Retinal pigment epithelial cell (primary cell): Measurements from ENCODE around the gene PTN.

ENCODE experiments used
- DNase-seq: peaks from one replicate; pipeline ENCODE4 v3.0.0-alpha.2; 2010; ENCODE audit warnings: low read depth
- H3K4me3 ChIP-seq: 2 replicates; pipeline ENCODE4 v1.5.1; 2011; ENCODE audit warnings: mild to moderate bottlenecking, low read length, control low read depth, moderate library complexity
- CTCF ChIP-seq: conservative IDR thresholded peaks from 2 replicates; pipeline ENCODE4 v1.5.1; 2011; ENCODE audit warnings: low read depth, low read length, control low read depth, inconsistent platforms

The PTN gene

GRCh38 chr7:137342828-137343261, 688 bp downstream of the PTN start:
- H3K4me3 ChIP-seq, result peak overlapping the region; percentile 48
- no peak for DNase-seq
- no peak for TF ChIP-seq CTCF

- no peak overlapping the region for H3K4me3 ChIP-seq
- TF ChIP-seq CTCF, result no peak
- DNase-seq, result no peak
These were observed 1.3 kb downstream of the PTN start for GRCh38 chr7:137342265-137342664.

GRCh38 chr7:137337902-137338301, 5.6 kb downstream of the PTN start:
- no peak for DNase-seq
- no peak overlapping the region for H3K4me3 ChIP-seq
- TF ChIP-seq CTCF, result peak; percentile 33

- DNase-seq, result no peak
- H3K4me3 ChIP-seq, result no peak overlapping the region
- no peak for TF ChIP-seq CTCF
These were observed 7.7 kb downstream of the PTN start for GRCh38 chr7:137335814-137336213.

- no peak overlapping the region for H3K4me3 ChIP-seq
- no peak for TF ChIP-seq CTCF
- DNase-seq, result no peak
These were observed 12.2 kb downstream of the PTN start for GRCh38 chr7:137331378-137331777.

GRCh38 chr7:137329411-137329810, 14.1 kb downstream of the PTN start:
- DNase-seq, result no peak
- TF ChIP-seq CTCF, result no peak

GRCh38 chr7:137328373-137329120, 15.0 kb downstream of the PTN start:
- DNase-seq, result no peak
- TF ChIP-seq CTCF, result no peak
- H3K4me3 ChIP-seq, result no peak overlapping the region

More at GRCh38 chr7:137329411-137329810, 14.1 kb downstream of the PTN start:
- no peak overlapping the region for H3K4me3 ChIP-seq
